GM21423 (cell line): Measurements from ENCODE around the gene SLC12A9.
"Not testable (repeated sequence)": the region's sequence is repeated elsewhere in the genome, so short reads cannot be mapped to it uniquely, and the experiment has no call there.

Source experiments
- ATAC-seq: cut with Tn5 transposase; IDR thresholded peaks from one replicate; pipeline ENCODE4 v1.9.1; 2021; ENCODE audit warnings: mild to moderate bottlenecking, moderate library complexity; ENCODE audit not compliant: unreplicated experiment

Gene SLC12A9

DNA sequence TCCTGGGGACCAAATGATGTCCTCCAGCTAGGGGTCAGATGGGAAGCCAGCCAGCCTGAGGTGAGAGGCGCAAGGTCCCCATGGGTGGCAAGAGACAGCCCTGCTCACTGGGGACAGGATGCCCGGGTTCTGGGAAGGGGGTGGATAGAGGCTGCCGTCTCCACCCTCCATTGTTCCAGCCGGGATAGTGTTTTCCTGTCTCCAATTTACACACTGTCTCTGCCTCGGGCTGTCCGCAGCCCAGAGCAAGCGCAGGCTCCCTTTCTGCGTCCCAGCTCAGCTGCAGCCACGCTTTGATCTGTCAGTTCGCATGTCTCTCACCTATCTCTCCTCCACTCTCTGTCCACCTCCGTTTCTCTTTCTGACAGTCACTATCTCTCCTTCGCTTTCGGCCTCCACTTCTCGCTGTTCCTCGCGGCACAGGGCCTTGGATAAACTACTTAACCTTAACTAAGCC is 27.3 kb upstream of the SLC12A9 start:
- no peak for ATAC-seq

DNA sequence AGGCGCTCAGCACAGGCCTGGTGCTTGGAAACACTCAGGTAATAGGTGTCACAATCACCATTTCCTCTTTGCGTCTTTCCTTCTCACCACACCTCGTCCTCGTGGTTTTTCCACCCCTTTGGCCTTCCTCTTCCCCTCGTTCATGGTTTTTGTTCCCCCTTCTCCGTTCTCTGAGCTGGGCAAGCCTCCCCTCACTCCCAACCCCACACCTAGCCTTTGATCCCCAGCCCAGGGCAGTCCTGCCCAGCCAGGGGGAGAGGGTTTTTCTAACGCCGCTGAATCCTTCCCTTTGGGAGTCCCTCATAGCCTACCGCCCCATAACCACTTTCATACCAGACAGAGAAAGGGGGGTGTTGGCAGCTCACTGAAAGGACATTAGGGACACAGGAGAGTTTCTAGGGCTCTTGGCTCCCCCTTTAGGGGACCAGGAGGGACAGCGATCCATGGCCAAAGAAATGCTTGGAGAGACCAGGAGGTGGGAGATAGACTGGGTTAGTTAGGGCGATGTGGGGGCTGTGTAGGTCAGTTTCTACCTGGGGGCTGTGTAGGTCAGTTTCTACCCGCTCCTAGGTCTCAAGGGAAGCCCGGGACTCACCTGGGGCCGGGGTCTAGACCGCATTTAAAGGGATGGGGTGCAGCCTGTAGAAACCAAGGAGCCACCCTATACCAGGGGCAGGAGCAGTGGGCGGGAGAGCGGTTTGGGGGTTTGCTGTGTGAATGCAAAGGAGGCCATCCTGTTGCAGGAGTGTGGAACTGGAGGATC is 26.6 kb upstream of the SLC12A9 start:
- ATAC-seq, result no peak

DNA sequence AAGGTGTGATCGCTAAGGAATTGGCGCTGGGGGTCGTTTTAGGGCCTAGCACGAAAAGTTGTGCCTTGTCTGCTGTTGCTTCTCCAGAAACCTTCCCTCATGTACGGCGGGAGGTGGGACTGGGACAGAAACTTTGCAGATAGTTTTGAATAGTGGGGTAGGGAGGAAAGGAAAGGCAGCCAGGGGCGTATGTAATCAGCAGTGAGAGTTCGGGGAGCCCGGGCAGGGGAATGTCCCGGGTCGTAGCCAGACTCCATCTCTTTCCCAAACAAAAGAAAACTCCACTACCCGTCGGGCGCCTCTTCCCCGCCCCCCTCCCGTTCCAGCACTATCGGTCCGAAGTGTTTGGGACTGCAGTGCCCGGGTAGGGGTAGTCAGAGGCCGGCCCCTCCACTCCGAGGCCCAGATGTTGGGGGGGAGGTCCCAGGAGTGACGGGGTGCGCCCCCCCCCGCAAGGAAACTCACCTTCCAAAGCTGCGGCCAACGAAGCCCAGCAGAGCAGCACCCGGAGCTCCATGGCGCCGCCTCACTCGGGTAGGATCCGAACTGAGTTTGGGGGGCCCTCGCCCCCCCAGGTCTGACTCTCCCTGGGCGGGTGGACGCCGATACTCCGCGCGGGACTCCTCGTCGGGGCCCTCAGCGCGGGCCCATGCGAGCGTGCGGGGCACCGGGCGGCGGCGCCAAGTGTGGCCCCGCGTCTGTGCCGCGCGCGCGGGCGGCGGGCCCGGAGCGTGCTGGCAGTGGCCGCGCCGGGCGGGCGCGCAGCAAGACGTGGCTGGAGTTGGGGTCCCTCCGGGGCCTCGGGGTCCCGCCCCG is 25.8 kb upstream of the SLC12A9 start:
- ATAC-seq, result no peak

DNA sequence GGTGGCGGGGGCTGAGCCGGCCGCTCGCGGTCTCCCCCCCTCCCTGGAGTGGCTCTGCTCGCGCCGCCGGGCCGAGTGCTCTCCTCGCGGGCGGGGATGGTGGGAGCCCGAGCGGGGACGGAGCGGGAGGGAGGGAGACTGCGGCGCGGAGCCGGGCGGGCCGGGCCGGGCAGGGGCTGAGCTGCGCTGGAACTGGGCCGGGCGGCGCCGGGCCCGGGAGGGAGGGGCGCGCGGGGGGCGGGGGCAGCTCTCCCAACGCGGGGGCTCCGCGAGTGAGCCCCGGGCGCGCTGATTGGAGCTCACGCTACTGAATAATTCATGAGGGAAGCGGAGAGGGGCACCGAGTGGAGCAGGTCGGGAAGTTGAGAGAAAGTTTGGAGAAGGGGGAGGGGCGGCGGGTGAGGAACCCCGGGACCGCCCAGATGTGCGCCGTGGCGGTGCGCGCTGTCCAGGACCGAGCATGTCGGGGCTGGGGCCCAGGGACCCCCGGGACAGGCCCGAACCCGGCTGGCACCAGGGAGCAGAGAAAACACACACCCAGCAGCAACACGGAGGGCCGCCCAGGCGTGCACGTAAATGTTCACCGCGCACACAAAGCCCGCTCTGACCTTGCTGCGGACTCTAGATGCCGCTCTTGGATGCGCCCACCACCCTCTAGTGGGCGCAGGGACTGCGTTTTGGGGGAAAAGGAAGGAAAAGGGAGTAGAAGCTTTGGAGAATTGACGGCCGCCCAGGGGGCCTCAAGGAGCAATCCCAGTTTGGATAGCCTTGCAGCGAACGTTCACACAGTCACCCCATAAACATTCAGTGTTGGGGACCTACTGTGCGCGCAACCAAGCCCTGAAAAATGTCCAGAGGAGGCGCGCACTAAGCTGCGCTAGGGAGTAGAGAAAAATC is 24.9 kb upstream of the SLC12A9 start, which contains the start of gene EPHB4:
Gene EPHB4 (minus strand): TSS at position 194 of the 897 bp plus-strand sequence. CDS start 493 bp downstream, outside the sequence.
- no peak for ATAC-seq

DNA sequence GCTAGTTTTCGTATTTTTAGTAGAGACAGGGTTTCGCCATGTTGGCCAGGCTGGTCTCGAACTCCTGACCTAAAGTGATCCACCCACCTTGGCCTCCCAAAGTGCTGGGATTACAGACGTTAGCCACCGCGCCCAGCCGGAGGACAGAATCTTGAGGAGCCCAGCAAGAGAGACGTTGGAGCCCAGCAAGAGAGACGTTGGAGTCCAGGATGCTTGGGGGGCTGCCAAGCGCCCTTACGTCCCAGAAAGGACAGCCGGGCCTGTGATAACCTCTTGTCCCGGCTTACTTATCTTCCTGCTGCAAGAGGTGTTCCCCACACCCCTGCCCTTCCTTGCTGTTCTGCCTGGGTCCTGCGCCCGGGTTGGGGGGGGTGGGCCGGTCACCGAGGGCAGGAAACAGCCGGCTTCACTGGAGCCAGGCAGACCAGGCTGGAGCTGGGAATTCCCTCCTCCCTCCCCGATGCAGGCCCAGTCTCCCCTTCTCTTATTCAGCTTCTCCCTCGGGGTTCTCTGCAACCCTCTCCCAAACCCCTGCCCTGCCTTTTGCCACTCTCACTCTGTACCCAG is 23.3 kb upstream of the SLC12A9 start:
- ATAC-seq, result no peak

DNA sequence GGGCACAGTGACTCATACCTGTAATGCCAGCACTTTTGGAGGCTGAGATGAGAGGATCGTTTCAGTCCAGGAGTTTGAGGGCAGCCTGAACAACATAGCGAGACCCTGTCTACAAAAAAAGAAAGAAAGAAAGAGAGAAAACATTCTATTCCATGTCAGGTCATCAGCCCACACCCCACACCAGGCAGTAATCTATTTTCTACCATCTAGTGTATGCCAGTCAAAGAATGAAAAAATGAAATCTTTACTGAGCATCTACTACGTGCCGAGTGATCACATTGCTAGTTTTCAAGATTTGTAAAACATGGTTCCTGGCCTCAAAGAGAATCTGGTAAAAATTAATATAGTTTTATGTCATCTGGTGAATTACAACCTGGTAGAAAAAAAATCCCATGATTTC is 22.1 kb upstream of the SLC12A9 start:
- ATAC-seq, result no peak

DNA sequence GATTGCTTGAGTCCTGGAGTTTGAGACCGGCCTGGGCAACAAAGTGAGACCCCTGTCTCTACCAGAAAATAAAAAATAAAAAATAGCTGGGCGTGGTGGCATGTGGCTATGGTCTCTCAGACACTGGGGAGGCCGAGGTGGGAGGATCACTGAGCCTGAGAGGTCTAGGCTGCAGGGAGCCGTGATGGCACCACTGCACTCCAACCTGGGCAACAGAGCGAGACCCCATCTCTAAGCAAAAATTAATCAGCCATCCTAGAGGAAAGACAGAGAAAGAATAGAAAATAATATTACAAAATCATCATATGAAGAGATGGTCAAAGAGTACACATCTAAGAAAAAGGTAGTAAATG is 20.3 kb upstream of the SLC12A9 start:
- no peak for ATAC-seq

DNA sequence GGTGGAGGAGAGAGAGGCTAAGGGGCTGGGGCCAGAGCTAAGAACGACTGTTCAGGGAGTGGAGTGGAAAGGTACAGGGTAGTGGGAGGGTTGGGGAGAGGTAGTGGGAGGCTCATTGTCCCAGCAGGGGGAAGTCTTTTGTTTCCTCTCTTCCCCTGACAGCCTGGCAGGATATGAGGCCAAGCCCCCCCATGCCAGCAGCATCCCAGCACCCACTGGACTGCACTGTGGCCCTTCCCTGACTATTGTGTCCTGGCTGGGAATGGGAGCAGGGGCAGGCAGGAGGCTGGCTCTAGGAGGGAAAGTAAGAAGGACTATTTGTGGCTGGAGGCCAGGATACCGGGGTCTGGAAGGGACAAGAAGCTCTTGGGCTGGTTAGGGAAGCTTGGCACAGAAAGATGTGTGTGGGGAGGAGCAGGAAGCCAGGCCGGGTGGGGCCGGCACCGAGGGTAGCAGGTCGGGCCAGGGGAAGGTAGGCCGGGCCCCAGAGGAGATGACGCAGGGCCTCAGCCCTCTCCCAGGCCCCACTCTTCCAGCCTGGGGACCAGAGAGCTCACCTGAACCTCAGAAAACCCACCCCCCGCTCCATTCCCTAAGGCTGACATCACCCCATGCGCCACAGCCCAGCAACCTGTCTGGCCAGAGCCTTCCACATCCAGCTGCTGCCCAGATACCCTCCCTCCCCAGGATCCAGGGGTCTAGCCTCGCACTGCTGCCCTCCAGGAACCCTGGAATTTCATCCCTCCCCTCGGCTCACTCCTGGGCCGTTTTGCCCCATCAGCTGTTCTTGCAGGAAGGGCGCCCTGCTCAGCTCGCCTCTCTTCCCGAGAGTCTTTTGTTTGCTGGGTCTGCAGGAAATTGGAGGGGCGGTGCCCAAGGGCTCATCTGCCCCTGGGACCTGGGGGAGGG is 16.4 kb upstream of the SLC12A9 start:
- ATAC-seq, result no peak

DNA sequence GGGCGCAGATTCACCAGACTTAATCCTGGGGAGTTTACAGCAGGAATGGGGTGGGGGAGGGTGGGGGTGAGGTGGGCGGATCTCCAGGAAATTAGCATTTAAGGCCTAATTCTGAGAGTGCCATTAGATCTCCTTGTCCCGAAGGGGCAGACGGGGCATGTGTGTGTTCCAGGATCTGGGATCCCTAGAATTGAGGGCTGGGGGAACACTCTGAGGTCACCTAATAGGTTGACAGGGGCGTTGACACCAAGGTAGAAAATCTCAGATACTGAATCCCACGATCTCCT is 15.8 kb upstream of the SLC12A9 start:
- no peak for ATAC-seq

DNA sequence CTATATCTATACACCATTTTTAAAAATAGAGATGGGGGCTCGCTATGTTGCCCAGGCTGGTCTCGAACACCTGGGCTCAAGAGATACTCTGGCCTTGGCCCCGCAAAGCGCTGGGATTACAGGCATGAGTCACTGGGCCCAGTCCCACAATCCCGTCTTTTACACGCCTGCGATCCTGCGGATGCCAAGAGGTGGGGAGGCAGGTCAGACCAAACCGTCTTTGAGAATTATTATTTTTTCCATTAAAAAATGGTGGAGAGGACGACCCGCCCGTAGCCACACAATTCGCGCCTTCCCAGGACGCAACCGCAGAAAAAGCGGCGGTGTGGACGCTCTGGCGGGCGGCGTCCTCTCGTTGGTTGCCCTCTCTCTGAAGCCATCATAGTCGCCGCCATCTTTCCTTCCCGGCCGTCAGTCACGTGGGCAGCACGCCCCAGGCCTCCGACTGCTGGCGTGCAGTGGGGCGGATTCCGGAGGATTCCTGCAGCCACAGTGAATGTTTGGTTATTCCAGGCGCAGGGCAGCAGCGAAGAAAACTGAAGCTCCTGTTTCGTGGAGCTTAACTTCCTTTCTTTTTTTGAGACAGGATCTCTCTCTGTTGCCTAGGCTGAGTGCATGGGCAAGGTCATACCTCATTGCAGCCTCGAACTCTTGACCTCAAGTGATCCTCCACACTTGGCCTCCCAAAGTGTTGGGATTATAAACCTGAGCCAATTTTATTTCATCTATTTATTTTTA is 15.2 kb upstream of the SLC12A9 start:
- ATAC-seq, result peak; percentile 89

DNA sequence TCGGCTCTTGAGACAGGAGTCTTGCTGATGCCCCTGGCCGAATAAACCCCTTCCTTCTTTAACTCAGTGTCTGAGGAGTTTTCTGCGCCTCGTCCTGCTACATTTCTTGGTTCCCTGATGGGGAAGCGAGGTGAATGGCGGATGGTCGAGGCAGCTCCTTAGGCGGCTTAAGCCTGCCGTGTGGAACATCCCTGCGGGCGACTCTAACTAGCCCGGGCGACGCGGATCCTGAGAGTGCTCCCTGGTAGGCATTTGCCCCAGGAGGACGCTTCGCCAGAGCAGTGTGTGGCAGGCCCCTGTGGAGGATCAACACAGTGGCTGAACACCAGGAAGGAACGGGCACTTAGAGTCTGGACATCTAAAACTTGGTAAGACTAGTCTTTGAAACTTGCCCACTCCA is 13.2 kb upstream of the SLC12A9 start:
- ATAC-seq, result no peak

DNA sequence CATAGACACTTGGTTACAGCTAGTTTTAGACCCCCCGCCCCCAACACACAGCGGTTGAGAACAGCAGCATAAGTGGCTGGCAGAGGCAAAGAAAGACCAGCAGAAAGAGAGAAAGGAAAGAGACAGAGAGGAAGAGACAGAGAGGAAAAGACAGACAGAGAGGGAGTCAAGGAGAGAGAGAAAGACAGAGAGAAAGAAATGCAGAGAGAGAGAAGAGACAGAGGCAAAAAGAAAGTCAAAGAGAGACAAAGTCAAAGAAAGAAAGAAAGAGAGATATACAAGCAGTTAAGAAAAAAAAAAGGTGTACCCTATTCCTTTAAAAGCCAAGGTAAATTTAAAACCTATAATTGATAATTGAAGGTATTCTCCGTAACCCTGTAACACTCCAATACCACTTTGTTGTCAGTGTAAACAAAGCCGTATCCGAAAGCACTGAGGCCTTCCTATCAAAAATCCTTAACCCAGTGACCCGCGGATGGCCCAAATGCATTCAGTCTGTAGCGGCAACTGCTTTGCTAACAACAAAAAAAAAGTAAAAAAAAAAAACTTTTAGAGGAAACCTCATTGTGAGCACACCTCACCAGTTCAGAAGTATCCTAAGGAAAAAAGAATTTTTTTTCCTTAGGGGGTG is 11.9 kb upstream of the SLC12A9 start:
- ATAC-seq, result no peak

DNA sequence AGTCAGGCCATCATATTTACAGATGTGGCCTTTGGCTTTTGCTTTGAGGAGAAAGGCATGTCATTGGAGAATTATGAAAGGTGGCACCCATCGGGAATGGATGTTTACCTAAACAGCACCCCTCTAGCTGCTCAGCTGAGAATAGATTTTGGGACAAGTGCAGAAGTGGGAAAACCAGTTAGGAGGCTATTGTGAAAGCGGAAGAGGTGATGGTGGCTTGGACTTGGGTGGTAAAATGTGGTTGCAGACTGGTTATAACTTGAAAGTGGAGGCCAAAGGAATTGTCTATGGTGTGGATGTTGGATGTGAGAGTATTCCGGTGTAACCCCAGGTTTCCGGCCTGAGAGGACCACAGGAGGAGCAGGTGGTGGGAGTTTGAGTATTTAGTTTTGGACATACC is 5.2 kb upstream of the SLC12A9 start:
- no peak for ATAC-seq

DNA sequence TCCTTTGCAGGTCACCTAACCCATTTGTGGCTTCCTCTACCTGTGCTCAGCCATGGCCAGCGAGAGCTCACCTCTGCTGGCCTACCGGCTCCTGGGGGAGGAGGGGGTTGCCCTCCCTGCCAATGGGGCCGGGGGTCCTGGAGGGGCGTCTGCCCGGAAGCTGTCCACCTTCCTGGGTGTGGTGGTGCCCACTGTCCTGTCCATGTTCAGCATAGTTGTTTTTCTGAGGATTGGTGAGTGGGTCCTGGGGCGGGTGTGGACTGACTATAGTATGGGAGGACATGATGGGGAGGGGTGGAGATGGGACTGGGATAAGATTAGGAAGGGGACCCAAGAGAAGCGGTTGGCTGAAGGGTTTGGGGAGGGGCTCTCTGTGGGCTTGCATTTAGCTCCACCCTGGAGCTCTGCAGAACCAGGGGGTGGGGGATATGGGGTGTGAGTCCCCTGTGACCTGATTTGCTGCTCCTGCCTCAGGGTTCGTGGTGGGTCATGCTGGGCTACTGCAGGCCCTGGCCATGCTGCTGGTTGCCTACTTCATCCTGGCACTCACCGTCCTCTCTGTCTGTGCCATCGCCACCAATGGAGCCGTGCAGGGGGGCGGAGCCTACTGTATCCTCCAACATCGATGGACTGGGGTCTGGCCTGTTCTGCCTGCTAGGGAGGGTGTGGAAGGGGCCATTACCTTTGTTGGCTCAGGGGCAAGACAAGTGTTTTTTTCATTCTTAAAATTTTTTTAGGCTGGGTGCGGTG is 1.8 kb downstream of the SLC12A9 start:
- no peak for ATAC-seq

DNA sequence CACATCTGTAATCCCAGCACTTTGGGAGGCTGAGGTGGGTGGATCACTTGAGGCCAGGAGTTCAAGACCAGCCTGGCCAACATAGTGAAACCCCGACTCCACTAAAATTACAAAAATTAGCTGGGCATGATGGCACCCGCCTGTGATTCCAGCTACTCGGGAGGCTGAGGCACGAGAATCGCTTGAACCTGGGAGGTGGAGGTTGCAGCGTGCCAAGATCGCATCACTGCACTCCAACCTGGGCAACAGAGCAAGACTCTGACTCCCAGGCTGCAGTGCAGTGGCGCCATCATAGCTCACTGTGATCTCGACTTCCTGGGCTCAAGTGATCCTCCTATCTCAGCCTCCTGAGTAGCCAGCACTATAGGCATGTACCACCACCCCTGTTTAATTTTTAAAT is 2.4 kb downstream of the SLC12A9 start:
- ATAC-seq, result not testable (repeated sequence)

DNA sequence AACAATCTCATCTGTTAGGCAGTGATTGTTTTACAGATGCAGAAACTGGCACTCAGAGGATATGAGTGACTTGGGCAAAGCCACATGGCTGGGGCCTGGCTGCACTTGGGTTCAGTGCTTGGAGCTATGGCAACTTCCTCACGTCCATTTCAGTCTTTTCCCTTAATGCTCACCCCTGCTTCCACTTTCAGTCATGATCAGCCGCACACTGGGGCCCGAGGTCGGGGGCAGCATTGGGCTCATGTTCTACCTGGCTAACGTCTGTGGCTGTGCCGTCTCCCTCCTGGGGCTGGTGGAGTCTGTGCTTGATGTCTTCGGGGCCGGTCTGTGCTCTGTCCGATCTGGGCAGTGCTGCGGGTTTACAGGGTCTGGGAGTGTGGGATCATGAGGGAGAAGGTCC is 3.0 kb downstream of the SLC12A9 start:
- ATAC-seq, result no peak

DNA sequence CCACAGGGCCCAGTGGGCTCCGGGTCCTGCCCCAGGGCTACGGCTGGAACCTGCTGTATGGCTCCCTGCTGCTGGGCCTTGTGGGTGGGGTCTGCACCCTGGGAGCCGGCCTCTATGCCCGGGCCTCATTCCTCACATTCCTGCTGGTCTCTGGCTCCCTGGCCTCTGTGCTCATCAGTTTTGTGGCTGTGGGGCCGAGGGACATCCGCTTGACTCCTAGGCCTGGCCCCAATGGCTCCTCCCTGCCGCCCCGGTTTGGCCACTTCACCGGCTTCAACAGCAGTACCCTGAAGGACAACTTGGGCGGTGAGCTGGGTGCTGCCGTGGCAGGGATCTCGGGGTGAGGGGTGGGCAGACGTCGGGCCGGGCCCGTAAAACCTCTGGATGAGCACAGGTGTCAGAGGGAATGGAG is 4.4 kb downstream of the SLC12A9 start:
- ATAC-seq, result no peak

DNA sequence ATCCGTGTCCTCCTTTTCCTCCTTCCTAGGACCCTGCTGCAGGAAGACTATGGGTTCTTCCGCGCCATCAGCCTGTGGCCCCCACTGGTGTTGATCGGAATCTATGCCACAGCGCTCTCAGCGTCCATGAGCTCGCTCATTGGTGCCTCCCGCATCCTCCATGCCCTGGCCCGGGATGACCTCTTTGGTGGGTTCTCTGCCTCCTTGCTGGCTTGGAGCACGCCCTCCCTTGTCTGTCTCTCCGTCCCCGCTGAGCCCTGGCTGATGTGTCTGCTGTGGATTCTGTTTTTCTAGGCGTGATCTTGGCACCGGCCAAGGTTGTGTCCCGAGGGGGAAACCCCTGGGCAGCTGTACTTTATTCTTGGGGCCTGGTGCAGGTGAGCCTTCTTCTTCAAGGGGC is 7.3 kb downstream of the SLC12A9 start:
- no peak for ATAC-seq
